IPS-18a (cell line): ENCODE measurements around the gene TTC4.

Experiments used
- H3K27ac ChIP-seq: one replicate; pipeline ENCODE4 v1.5.1; 2013; ENCODE audit warnings: low read length
- H3K27me3 ChIP-seq: one replicate; pipeline ENCODE4 v1.6.1; 2013; ENCODE audit warnings: mild to moderate bottlenecking, low read length; ENCODE audit not compliant: control insufficient read depth, insufficient read depth
- H3K36me3 ChIP-seq: one replicate; pipeline ENCODE4 v1.6.1; 2013; ENCODE audit warnings: low read depth, low read length; ENCODE audit not compliant: control insufficient read depth
- H3K4me1 ChIP-seq: one replicate; pipeline ENCODE4 v1.6.1; 2013; ENCODE audit warnings: low read depth, low read length; ENCODE audit not compliant: control insufficient read depth
- H3K4me3 ChIP-seq: one replicate; pipeline ENCODE4 v1.5.1; 2013; ENCODE audit warnings: low read length
- H3K9ac ChIP-seq: one replicate; pipeline ENCODE4 v1.6.1; 2013; ENCODE audit warnings: mild to moderate bottlenecking, low read length, moderate library complexity
- H3K9me3 ChIP-seq: one replicate; pipeline ENCODE4 v1.6.1; 2013; ENCODE audit warnings: low read depth, low read length; ENCODE audit not compliant: control insufficient read depth

TTC4 gene

GRCh38 chr1:54715493-54716298 lies at the start of gene TTC4:
TTC4 (plus strand) TSS chr1:54715861; CDS start chr1:54715909, 48 bp downstream.
- Histone ChIP-seq H3K9me3 (no peaks in the 10 kb centered on the region), H3K27ac (peak within 1 kb of the TSS; percentile 30), H3K9ac (peak within 1 kb of the TSS; percentile 88), H3K36me3 (peaks cover 14% of the 10 kb centered on the region), H3K4me3 (peak within 1 kb of the TSS; percentile 98), H3K27me3 (no peaks in the 10 kb centered on the region), H3K4me1 (peaks cover 9% of the 10 kb centered on the region)

DNA sequence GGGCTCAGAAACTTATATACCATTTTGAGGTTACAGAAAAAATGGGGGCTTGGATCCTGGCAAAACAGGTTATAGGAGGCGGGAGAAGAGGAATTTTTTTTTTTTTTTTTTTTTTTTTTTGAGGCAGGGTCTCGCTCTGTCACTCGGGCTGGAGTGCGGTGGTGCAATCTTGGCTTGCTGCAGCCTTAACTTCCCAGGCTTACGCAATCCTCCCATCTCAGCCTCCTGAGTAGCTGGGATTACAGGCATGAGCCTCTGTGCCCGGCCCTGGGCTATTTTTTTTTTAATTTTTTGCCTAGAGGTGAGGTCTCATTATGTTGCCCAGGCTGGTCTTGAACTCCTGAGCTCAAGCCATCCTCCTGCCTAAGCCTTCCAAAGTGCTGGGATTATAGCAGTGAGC lies 49.3 kb upstream of the TTC4 start:
- Histone ChIP-seq H3K4me3 (no peak overlapping the region), H3K9me3 (no peaks in the 10 kb centered on the region), H3K27me3 (no peaks in the 10 kb centered on the region), H3K4me1 (no peaks in the 10 kb centered on the region), H3K27ac (no peak overlapping the region), H3K36me3 (no peaks in the 10 kb centered on the region), H3K9ac (no peak overlapping the region)

- Histone ChIP-seq H3K27me3 (no peaks in the 10 kb centered on the region), H3K9ac (no peak overlapping the region), H3K9me3 (no peaks in the 10 kb centered on the region), H3K36me3 (no peaks in the 10 kb centered on the region), H3K4me3 (no peak overlapping the region), H3K4me1 (no peaks in the 10 kb centered on the region), H3K27ac (no peak overlapping the region)
Observed at GRCh38 chr1:54667797-54668196, 47.9 kb upstream of the TTC4 start.

DNA sequence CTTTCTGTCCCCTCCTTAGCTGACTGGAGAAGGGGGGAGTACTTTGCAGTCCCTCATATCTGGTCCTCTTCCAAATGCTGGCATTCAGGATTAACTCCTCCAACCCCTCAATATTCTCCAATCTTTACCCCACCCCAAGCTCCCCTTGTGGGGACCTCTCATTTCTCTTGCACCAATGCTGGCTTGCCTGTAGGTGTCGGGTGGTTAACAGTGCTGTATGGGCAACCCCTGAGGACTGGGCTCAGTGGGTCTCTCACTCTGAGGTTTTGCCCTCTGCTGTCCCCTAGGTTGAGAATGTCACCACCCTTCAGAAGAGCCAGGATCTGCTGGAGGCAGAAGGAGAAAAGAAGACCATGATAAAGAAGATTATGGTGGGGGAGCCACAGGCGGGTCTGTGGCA lies 47.1 kb upstream of the TTC4 start:
- Histone ChIP-seq H3K9me3 (no peaks in the 10 kb centered on the region), H3K4me3 (no peak overlapping the region), H3K9ac (no peak overlapping the region), H3K4me1 (no peaks in the 10 kb centered on the region), H3K36me3 (no peaks in the 10 kb centered on the region), H3K27ac (no peak overlapping the region), H3K27me3 (no peaks in the 10 kb centered on the region)

- no peak overlapping the region for H3K4me3 ChIP-seq
- no peak overlapping the region for H3K27ac ChIP-seq
- H3K36me3 ChIP-seq, result no peaks in the 10 kb centered on the region
- no peaks in the 10 kb centered on the region for H3K27me3 ChIP-seq
- H3K9me3 ChIP-seq, result no peaks in the 10 kb centered on the region
- no peak overlapping the region for H3K9ac ChIP-seq
- H3K4me1 ChIP-seq, result no peaks in the 10 kb centered on the region
Observed at GRCh38 chr1:54671985-54672608, 43.6 kb upstream of the TTC4 start.

GRCh38 chr1:54678776-54679643 lies 36.7 kb upstream of the TTC4 start:
- Histone ChIP-seq H3K9ac (no peak overlapping the region), H3K36me3 (no peaks in the 10 kb centered on the region), H3K9me3 (no peaks in the 10 kb centered on the region), H3K27me3 (no peaks in the 10 kb centered on the region), H3K4me1 (no peaks in the 10 kb centered on the region), H3K4me3 (no peak overlapping the region), H3K27ac (no peak overlapping the region)

GRCh38 chr1:54679706-54680105 lies 36.0 kb upstream of the TTC4 start:
- H3K4me3 ChIP-seq, result no peak overlapping the region
- no peak overlapping the region for H3K9ac ChIP-seq

DNA sequence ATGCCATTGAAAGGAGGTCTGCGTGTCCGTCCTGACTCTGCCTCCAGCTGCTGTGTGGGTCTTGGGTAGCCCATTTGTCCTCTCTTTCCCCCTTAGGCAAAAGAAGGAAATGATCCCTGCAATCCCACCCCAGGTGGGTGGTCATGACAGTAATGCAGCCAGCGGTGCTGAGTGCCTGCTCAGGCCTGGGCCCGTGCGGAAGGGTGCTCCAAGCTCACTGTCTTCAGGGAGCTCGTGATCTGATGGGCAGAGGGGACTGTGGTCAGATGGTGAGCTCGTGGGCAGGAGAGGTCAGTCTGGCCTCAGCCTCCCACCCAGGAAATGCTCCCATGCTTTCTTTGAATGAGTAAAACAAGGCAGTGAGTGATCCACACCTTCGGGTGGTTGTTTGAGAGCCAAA lies 35.3 kb upstream of the TTC4 start:
- Histone ChIP-seq H3K4me1 (no peaks in the 10 kb centered on the region), H3K36me3 (no peaks in the 10 kb centered on the region), H3K9ac (no peak overlapping the region), H3K4me3 (no peak overlapping the region), H3K27ac (no peak overlapping the region), H3K9me3 (no peaks in the 10 kb centered on the region), H3K27me3 (no peaks in the 10 kb centered on the region)

More at GRCh38 chr1:54679706-54680105, 36.0 kb upstream of the TTC4 start:
- no peaks in the 10 kb centered on the region for H3K36me3 ChIP-seq
- no peaks in the 10 kb centered on the region for H3K27me3 ChIP-seq
- H3K4me1 ChIP-seq, result no peaks in the 10 kb centered on the region
- H3K27ac ChIP-seq, result no peak overlapping the region
- no peaks in the 10 kb centered on the region for H3K9me3 ChIP-seq

DNA sequence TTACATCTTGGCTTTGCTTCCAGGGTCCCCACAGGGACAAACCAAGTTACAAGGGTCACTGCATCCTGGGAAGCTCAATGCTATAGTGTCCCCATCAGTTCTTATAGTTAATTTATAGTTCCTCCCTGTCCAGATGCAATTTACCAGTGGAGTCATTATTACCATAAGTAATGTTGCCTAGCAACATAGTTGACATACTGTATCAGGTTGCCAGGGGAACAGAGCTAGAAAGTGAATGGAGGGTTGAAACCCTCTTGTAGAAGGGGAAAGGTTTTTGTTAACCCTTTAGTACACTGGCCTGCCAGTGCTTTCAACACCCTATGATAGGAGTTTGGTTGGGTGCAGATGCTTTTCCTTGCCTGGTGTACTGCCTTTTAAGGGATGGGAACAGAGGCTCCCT lies 34.3 kb upstream of the TTC4 start:
- H3K4me3 ChIP-seq, result no peak overlapping the region
- no peaks in the 10 kb centered on the region for H3K9me3 ChIP-seq
- H3K36me3 ChIP-seq, result no peaks in the 10 kb centered on the region
- H3K9ac ChIP-seq, result no peak overlapping the region
- no peaks in the 10 kb centered on the region for H3K4me1 ChIP-seq
- no peak overlapping the region for H3K27ac ChIP-seq
- no peaks in the 10 kb centered on the region for H3K27me3 ChIP-seq

GRCh38 chr1:54683453-54683852 lies 32.2 kb upstream of the TTC4 start:
- Histone ChIP-seq H3K9ac (no peak overlapping the region), H3K4me1 (no peaks in the 10 kb centered on the region), H3K27me3 (no peaks in the 10 kb centered on the region), H3K36me3 (no peaks in the 10 kb centered on the region), H3K27ac (no peak overlapping the region), H3K4me3 (no peak overlapping the region), H3K9me3 (no peaks in the 10 kb centered on the region)

GRCh38 chr1:54685335-54685905 lies 30.2 kb upstream of the TTC4 start:
- Histone ChIP-seq H3K36me3 (no peaks in the 10 kb centered on the region), H3K9ac (no peak overlapping the region), H3K27me3 (no peaks in the 10 kb centered on the region), H3K9me3 (no peaks in the 10 kb centered on the region), H3K4me1 (no peaks in the 10 kb centered on the region), H3K27ac (no peak overlapping the region), H3K4me3 (no peak overlapping the region)
